ENCODE results near the gene KRT86. TPM values are rescaled to one million over a fixed set of nuclear protein-coding genes. Genes with fewer than 3 reads are reported as not detected.

KRT86 gene
- total RNA-seq, result 0.56 TPM in 1 of 2 replicates, not detected in the other

GRCh38 chr12:52274521-52275120 lies at the start of gene KRT86:
TSS of gene KRT86 (plus strand) at chr12:52274645. CDS start at chr12:52301917, 27,272 bp downstream.

GRCh38 chr12:52232674-52233461 lies 41.6 kb upstream of the KRT86 start, which contains the start of gene KRT7:
TSS of gene KRT7 (plus strand) at chr12:52233243. CDS start at chr12:52233297, 54 bp downstream.

GRCh38 chr12:52291267-52291935 lies 17.0 kb downstream of the KRT86 start, which contains the start of gene KRT81:
TSS of gene KRT81 (minus strand) at chr12:52291534. CDS start at chr12:52291465, 69 bp downstream.

GRCh38 chr12:52320784-52321400 lies 46.4 kb downstream of the KRT86 start, which contains the start of gene KRT83:
TSS of gene KRT83 (minus strand) at chr12:52321398. CDS start at chr12:52321335, 63 bp downstream.

Other genes with a start within 250 kb of the KRT86 start
- gene NR4A1, start 223.2 kb upstream of the KRT86 start, total RNA-seq, result 1.9 and 6.2 TPM in 2 replicates
- gene ATG101, start 204.7 kb upstream of the KRT86 start, total RNA-seq, result 57.4 and 59.3 TPM in 2 replicates
- not detected in 2 replicates for gene SMIM41, start 194.9 kb upstream of the KRT86 start, total RNA-seq
- gene KRT80, start 82.6 kb upstream of the KRT86 start, total RNA-seq, result 6.5 and 7.3 TPM in 2 replicates
- 1,213 and 1,216 TPM in 2 replicates for gene KRT7, start 41.4 kb upstream of the KRT86 start, total RNA-seq
- 35.9 and 54.8 TPM in 2 replicates for gene KRT81, start 16.9 kb downstream of the KRT86 start, total RNA-seq
- gene KRT83, start 46.8 kb downstream of the KRT86 start, total RNA-seq, result not detected in 2 replicates
- not detected in 2 replicates for gene KRT85, start 92.8 kb downstream of the KRT86 start, total RNA-seq
- gene KRT84, start 111.0 kb downstream of the KRT86 start, total RNA-seq, result 0.07 TPM in 1 of 2 replicates, not detected in the other
- gene KRT82, start 131.7 kb downstream of the KRT86 start, total RNA-seq, result not detected in 2 replicates
- 2.1 and 2.6 TPM in 2 replicates for gene KRT75, start 159.7 kb downstream of the KRT86 start, total RNA-seq
- gene KRT6B, start 177.5 kb downstream of the KRT86 start, total RNA-seq, result 1,596 and 1,655 TPM in 2 replicates
- 220 and 261 TPM in 2 replicates for gene KRT6C, start 199.2 kb downstream of the KRT86 start, total RNA-seq
- gene KRT6A, start 218.6 kb downstream of the KRT86 start, total RNA-seq, result 9,998 and 10,940 TPM in 2 replicates
- 10,625 and 11,680 TPM in 2 replicates for gene KRT5, start 245.7 kb downstream of the KRT86 start, total RNA-seq